ENCODE results near the gene TNS3. TPM values are rescaled to one million over a fixed set of nuclear protein-coding genes. Genes with fewer than 3 reads are reported as not detected.
A peak's percentile ranks its signal among the peaks of the same experiment; 100 is the strongest.

TNS3 gene
- total and polyA plus RNA-seq, 3 experiments from 2014 or later, result 1.4 to 1.5 TPM; not detected in 1

DNA sequence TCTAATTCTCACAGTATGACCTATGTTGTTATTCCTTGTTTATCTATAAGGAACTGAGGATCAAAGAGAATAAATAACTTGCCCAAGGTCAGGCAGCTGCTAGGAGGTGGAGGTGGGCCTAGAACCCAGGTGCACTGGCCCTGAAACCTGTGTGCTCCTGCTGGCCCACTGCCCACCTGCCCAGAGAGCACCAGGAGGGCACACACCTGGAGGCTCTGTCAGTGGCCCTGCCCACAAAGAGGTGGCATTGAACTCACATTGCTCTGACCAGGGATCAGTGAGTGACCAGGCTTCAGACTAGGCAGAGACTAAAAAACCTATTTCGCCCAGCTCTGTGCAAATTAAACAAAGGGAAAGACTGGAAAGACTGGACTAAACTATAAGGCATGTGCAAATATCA is 210.6 kb downstream of the TNS3 start:
- Mint-ChIP-seq H3K9me3 (peaks cover 0 to 9% (median 3%) of the 10 kb centered on the region in 5 donors), H3K27ac (no peak overlapping the region), H3K36me3 (no peaks in the 10 kb centered on the region), H3K4me1 (no peaks in the 10 kb centered on the region), H3K27me3 (peaks cover 0 to 3% of the 10 kb centered on the region in 2 donors), H3K4me3 (no peak overlapping the region)
- no peak for DNase-seq
- no peaks in the 10 kb centered on the region for H3K27me3 ChIP-seq (ENCODE audit: insufficient read depth, low read length, poor library complexity, severe bottlenecking)
- no peaks in the 10 kb centered on the region for H3K36me3 ChIP-seq (ENCODE audit: insufficient read depth, low read length)
- CTCF ChIA-PET, result no interaction called here
- H3K4me1 ChIP-seq (ENCODE audit: insufficient read depth, low read length), result no peaks in the 10 kb centered on the region
- no peak overlapping the region for H3K4me3 ChIP-seq (ENCODE audit: low read length)
- POLR2A ChIA-PET, result no interaction called here
- no peak overlapping the region for H3K27ac ChIP-seq (ENCODE audit: low read depth, low read length)
- H3K9me3 ChIP-seq (ENCODE audit: low read length), result no peaks in the 10 kb centered on the region

DNA sequence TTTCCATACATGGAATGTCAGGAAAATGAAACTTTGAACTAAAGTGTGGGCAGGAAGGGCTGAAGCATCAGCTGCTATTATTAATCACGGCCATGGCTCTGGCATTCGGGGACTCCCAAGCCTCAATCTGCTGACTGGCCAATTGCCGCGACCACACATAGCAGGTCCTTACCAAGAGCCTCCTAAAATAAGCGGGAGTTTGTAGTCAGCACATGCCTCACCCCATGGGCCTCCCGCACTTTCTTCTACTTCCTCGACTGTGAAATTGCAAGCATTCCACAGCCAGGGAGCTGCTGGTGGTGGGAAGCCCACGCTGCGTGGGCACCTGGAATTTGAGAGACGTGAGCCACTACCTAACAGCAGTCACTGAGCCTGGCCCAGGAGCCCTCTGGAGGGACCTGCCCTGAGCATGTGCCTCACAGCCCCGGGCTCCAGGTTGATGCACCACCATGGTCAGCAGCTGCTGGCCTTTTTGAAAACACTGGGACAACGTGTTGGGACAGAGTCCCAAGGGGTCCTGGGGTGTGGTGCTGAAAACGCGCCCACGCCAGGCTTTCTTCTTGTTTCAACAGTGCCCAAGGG is 211.4 kb downstream of the TNS3 start:
- Histone ChIP-seq H3K27ac (ENCODE audit: low read depth, low read length) (no peak overlapping the region), H3K4me1 (ENCODE audit: insufficient read depth, low read length) (no peaks in the 10 kb centered on the region), H3K36me3 (ENCODE audit: insufficient read depth, low read length) (no peaks in the 10 kb centered on the region), H3K27me3 (ENCODE audit: insufficient read depth, low read length, poor library complexity, severe bottlenecking) (no peaks in the 10 kb centered on the region), H3K4me3 (ENCODE audit: low read length) (no peak overlapping the region), H3K9me3 (ENCODE audit: low read length) (no peaks in the 10 kb centered on the region)
- Mint-ChIP-seq H3K9me3 (peaks cover 0 to 6% (median 3%) of the 10 kb centered on the region in 5 donors), H3K36me3 (no peaks in the 10 kb centered on the region), H3K27me3 (peaks cover 0 to 3% of the 10 kb centered on the region in 2 donors), H3K27ac (no peak overlapping the region), H3K4me1 (no peaks in the 10 kb centered on the region), H3K4me3 (peak overlapping the region in 1 of 7 donors; percentile 18)
- CTCF ChIA-PET, result no interaction called here
- POLR2A ChIA-PET, result no interaction called here
- DNase-seq, result no peak

DNA sequence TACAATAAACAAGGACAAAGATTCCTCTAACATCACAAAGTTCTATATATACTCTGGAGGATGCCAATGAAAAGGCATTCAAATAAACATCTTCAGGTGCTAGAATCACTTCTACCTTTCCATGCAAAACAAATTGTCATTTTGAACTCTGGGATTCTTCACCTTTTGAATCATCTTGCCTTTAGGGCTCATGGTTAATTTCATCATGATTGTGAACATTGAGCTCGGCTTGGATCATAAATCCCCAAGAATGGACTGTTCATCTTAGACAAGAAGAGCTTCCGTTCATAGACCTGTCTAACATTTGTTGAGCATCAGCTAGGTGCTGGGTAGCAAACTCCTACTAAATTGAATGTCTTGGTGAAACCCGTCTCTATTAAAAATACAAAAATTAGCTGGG is 212.2 kb downstream of the TNS3 start:
- Histone ChIP-seq H3K27me3 (ENCODE audit: insufficient read depth, low read length, poor library complexity, severe bottlenecking) (no peaks in the 10 kb centered on the region), H3K36me3 (ENCODE audit: insufficient read depth, low read length) (no peaks in the 10 kb centered on the region), H3K9me3 (ENCODE audit: low read length) (no peaks in the 10 kb centered on the region), H3K27ac (ENCODE audit: low read depth, low read length) (no peak overlapping the region), H3K4me3 (ENCODE audit: low read length) (no peak overlapping the region), H3K4me1 (ENCODE audit: insufficient read depth, low read length) (no peaks in the 10 kb centered on the region)
- ChIA-PET POLR2A (no interaction called here), CTCF (no interaction called here)
- H3K4me3 Mint-ChIP-seq, result no peak overlapping the region
- H3K27me3 Mint-ChIP-seq, result peaks cover 0 to 3% of the 10 kb centered on the region in 2 donors
- no peak for DNase-seq
- H3K9me3 Mint-ChIP-seq, result peaks cover 0 to 6% (median 3%) of the 10 kb centered on the region in 5 donors
- H3K36me3 Mint-ChIP-seq, result no peaks in the 10 kb centered on the region
- no peak overlapping the region for H3K27ac Mint-ChIP-seq
- no peaks in the 10 kb centered on the region for H3K4me1 Mint-ChIP-seq

DNA sequence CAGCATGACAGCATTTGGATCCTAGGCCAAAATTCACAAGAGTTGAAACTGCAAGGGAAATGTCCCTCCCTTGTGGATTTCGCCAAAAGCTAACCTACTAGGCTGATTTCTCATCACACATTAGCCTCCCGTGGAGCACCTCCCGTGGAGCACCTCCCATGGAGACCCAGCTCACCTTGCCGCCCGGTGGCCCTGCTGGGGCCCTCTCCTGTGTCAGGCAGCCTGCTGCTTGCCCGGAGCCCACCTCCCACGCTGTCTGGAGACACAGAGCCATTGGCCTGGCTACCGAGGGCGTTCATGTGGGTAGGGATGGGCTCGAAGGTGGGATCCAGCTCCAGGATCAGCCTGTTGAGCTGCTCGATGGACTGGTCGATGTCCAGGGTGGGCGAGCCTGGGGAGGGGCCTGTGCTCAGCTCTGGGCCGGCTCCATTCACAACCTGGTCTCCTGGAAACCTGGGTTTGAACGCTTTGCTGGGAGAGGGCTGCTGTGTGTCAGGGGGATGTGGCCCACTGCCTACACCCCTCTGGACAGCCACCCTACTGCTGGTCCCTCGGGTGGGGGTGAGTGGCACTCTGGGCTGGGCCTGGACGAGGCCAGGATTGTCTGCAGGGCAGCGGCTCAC is 213.6 kb downstream of the TNS3 start:
- H3K4me1 Mint-ChIP-seq, result no peaks in the 10 kb centered on the region
- ChIA-PET POLR2A (no interaction called here), CTCF (no interaction called here)
- H3K36me3 Mint-ChIP-seq, result no peaks in the 10 kb centered on the region
- DNase-seq, result no peak
- no peaks in the 10 kb centered on the region for H3K9me3 ChIP-seq (ENCODE audit: low read length)
- H3K36me3 ChIP-seq (ENCODE audit: insufficient read depth, low read length), result no peaks in the 10 kb centered on the region
- no peak overlapping the region for H3K4me3 Mint-ChIP-seq
- H3K4me3 ChIP-seq (ENCODE audit: low read length), result no peak overlapping the region
- H3K27me3 Mint-ChIP-seq, result no peaks in the 10 kb centered on the region
- no peaks in the 10 kb centered on the region for H3K27me3 ChIP-seq (ENCODE audit: insufficient read depth, low read length, poor library complexity, severe bottlenecking)
- no peak overlapping the region for H3K27ac ChIP-seq (ENCODE audit: low read depth, low read length)
- H3K4me1 ChIP-seq (ENCODE audit: insufficient read depth, low read length), result no peaks in the 10 kb centered on the region
- no peak overlapping the region for H3K27ac Mint-ChIP-seq
- peaks cover 0 to 6% (median 2%) of the 10 kb centered on the region in 5 donors for H3K9me3 Mint-ChIP-seq

DNA sequence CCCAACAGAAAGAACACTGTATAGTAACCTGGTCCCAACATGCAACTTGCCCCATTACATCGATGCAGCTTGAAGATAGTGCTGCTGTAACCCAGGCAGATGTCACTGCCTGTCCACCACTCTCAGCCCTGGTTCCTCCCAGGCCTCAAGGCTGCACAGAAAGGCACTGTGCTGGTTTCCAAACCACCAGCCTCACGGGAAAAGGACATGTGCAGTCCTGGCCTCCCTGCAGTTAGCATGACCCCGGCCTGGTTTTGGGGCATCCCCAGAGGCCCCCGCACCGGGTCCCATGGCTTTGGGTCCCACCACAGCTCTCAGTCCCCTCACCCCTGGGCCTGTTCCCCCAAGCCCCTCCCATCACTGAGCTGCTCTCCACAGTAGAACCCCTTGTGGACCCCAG is 214.5 kb downstream of the TNS3 start:
- Mint-ChIP-seq H3K27ac (peak overlapping the region in 1 of 8 donors; percentile 47), H3K36me3 (no peaks in the 10 kb centered on the region), H3K9me3 (peaks cover 0 to 6% (median 2%) of the 10 kb centered on the region in 5 donors), H3K4me1 (no peaks in the 10 kb centered on the region), H3K4me3 (no peak overlapping the region), H3K27me3 (no peaks in the 10 kb centered on the region)
- Histone ChIP-seq H3K9me3 (ENCODE audit: low read length) (no peaks in the 10 kb centered on the region), H3K27me3 (ENCODE audit: insufficient read depth, low read length, poor library complexity, severe bottlenecking) (no peaks in the 10 kb centered on the region), H3K27ac (ENCODE audit: low read depth, low read length) (no peak overlapping the region), H3K4me3 (ENCODE audit: low read length) (no peak overlapping the region), H3K4me1 (ENCODE audit: insufficient read depth, low read length) (no peaks in the 10 kb centered on the region), H3K36me3 (ENCODE audit: insufficient read depth, low read length) (no peaks in the 10 kb centered on the region)
- DNase-seq, result no peak
- CTCF ChIA-PET, result no interaction called here
- POLR2A ChIA-PET, result no interaction called here

DNA sequence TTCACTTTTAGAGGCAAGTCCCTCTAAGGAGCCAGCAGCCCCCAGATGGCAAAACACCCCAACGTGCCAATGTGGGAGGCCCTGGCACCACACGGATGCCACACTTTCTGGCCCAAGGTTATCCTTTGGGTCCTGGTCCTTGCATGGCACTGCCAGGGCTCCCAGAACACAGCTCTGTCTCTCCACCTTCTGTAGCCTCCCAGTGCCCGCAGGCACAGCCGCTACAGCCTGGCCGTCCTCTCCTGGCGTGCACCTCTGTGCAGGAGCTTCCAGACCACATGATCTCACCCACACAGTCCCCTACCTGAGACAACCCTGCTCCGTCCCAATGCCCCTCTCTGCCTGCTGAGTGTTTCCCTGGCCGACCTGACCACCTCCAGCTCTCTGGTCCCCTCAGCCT is 215.0 kb downstream of the TNS3 start:
- Mint-ChIP-seq H3K9me3 (peaks cover 0 to 6% (median 2%) of the 10 kb centered on the region in 5 donors), H3K4me3 (no peak overlapping the region), H3K4me1 (no peaks in the 10 kb centered on the region), H3K27me3 (no peaks in the 10 kb centered on the region), H3K36me3 (no peaks in the 10 kb centered on the region), H3K27ac (peak overlapping the region in 1 of 8 donors; percentile 47)
- POLR2A ChIA-PET, result no interaction called here
- Histone ChIP-seq H3K36me3 (ENCODE audit: insufficient read depth, low read length) (no peaks in the 10 kb centered on the region), H3K27ac (ENCODE audit: low read depth, low read length) (no peak overlapping the region), H3K4me1 (ENCODE audit: insufficient read depth, low read length) (no peaks in the 10 kb centered on the region), H3K9me3 (ENCODE audit: low read length) (no peaks in the 10 kb centered on the region), H3K4me3 (ENCODE audit: low read length) (no peak overlapping the region), H3K27me3 (ENCODE audit: insufficient read depth, low read length, poor library complexity, severe bottlenecking) (no peaks in the 10 kb centered on the region)
- DNase-seq, result no peak
- CTCF ChIA-PET, result no interaction called here

DNA sequence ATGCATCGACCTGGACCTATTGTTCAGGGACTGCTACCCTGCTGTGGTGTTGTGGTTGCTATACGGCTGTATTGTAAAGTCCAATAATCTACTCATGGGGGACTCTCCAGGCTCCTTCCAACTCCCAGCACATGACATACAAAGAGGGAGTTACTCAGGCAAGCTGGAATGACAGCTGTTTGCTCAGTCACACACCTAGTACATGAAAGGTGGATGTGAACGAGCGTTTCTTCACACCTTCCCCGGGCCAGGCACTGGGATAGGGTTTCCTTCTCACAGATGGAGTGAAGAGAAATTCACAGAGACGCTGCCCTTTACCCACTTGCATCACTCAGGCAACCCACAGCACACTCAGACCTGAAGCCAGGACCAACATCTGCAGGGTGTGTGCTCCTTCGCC is 215.7 kb downstream of the TNS3 start:
- no peak for DNase-seq
- H3K4me1 ChIP-seq (ENCODE audit: insufficient read depth, low read length), result no peaks in the 10 kb centered on the region
- peaks cover 0 to 6% (median 3%) of the 10 kb centered on the region in 5 donors for H3K9me3 Mint-ChIP-seq
- no peak overlapping the region for H3K4me3 Mint-ChIP-seq
- no peaks in the 10 kb centered on the region for H3K36me3 ChIP-seq (ENCODE audit: insufficient read depth, low read length)
- H3K27me3 ChIP-seq (ENCODE audit: insufficient read depth, low read length, poor library complexity, severe bottlenecking), result no peaks in the 10 kb centered on the region
- no peak overlapping the region for H3K27ac Mint-ChIP-seq
- ChIA-PET POLR2A (no interaction called here), CTCF (no interaction called here)
- H3K36me3 Mint-ChIP-seq, result no peaks in the 10 kb centered on the region
- H3K9me3 ChIP-seq (ENCODE audit: low read length), result no peaks in the 10 kb centered on the region
- H3K27ac ChIP-seq (ENCODE audit: low read depth, low read length), result no peak overlapping the region
- H3K4me1 Mint-ChIP-seq, result peaks cover 0 to 6% (median 0%) of the 10 kb centered on the region in 3 donors
- no peak overlapping the region for H3K4me3 ChIP-seq (ENCODE audit: low read length)
- H3K27me3 Mint-ChIP-seq, result no peaks in the 10 kb centered on the region

DNA sequence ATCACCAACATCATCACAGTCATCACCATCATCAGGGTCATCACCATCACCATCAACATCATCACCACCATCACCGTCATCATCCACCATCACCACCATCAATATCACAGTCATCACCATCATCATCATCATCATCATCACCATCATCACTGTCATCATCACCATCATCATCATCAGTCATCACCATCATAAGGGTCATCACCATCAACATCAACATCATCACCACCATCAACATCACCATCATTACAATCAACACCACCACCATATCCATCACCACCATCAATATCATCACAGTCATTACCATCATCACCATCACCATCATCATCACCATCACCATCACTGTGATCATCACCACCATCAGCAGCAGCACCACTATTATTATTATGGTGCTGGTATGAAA is 218.9 kb downstream of the TNS3 start:
- ChIA-PET POLR2A (no interaction called here), CTCF (no interaction called here)
- Mint-ChIP-seq H3K4me1 (peaks cover 0 to 6% (median 0%) of the 10 kb centered on the region in 3 donors), H3K4me3 (no peak overlapping the region), H3K27me3 (no peaks in the 10 kb centered on the region), H3K27ac (no peak overlapping the region), H3K36me3 (no peaks in the 10 kb centered on the region), H3K9me3 (peaks cover 0 to 4% (median under 1%) of the 10 kb centered on the region in 5 donors)
- no peak overlapping the region for H3K27ac ChIP-seq (ENCODE audit: low read depth, low read length)
- no peaks in the 10 kb centered on the region for H3K9me3 ChIP-seq (ENCODE audit: low read length)
- DNase-seq, result no peak
- no peaks in the 10 kb centered on the region for H3K4me1 ChIP-seq (ENCODE audit: insufficient read depth, low read length)
- no peak overlapping the region for H3K4me3 ChIP-seq (ENCODE audit: low read length)
- H3K36me3 ChIP-seq (ENCODE audit: insufficient read depth, low read length), result no peaks in the 10 kb centered on the region
- no peaks in the 10 kb centered on the region for H3K27me3 ChIP-seq (ENCODE audit: insufficient read depth, low read length, poor library complexity, severe bottlenecking)

All from CD8-positive, alpha-beta memory T cell (primary cell).